NCI-H2107 treated with DMSO at 0.1 percent for 48 hours (cell line): ENCODE results near the gene APLP2.

Experiments
- DNase-seq: peaks from one replicate; lab custom pipeline; 2025; ENCODE audit not compliant: unreplicated experiment; lab: John Stamatoyannopoulos, UW

Gene APLP2

DNA sequence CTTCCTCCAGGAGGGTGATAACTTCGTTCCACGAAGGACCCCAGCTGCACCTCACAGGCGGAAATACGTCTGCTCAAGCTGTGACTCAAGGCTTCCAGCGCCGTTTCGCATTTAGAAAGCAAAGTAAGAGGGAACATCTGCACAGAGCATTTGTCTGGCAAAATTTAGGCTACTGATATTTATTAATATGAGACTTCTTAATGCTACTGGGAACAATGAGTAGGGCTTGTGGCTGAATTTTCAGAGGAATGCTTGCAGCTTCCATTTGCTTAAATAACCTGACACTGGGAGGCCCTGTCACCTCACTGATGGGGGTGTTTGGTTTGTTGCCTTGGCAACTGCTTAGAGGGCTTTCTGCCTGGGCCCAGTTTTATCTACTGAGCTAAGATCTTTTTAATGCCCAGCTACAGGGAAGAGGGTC lies 75.2 kb downstream of the APLP2 start:
- DNase-seq = no peak

DNA sequence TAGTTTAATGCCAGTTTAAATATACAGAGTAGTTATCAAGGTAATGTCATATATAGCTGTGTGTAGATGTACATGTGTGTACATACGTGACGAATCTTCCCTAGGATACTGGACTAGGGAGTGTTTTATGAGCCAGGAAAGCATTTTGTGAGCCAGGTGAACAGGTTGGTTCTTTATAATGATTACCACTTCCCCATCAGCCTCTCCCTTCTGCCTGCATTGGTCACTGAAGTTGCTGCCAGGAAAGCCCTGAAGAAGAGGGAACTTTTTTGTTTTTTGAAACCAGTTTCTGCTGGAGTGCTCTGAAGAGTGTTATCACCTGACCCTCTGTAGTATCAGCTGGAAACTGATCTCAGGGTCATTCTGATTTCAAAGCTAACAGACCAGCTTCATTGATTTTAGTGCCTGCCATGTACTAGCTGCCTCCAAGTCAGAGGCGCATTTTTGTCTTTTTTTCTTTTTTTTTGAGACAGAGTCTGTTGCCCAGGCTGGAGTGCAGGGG lies 75.7 kb downstream of the APLP2 start:
- peak; percentile 17 for DNase-seq

DNA sequence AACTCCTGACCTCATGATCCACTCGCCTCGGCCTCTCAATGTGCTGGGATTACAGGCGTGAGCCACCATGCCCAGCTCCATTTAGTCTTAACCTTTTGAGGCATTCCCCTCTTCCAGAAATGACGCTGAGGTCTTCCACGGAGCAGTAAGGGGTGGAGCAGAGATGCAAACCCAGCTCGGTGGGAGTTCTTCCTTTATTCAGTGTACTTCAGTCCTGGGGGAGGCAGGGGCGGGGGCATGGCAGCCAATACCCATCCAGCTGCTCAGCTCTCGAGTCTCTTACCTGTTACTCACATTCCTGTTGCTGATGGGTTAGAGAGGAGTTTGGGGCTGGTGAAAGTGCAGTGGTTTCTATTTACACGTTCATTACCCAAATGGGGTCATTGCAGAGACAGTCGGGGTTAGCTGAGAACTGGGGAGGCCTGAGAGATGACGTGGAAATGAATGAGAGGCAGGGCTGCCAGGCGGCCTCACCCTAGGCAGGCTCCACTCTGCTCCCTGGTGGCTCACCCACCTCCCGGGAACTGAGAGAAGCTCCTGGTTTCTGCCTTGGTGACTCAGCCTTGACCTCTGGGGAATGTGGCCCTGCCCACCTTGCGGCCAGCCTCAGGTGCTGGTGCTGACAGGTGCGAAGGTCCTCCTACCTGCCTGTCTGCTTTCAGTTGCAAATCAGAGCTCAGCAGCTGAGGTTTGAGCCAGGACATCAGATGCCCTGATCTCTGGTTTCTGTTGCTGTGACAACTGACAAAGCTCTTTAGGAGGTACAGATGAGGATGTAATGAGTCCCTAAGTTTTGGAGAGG lies 76.5 kb downstream of the APLP2 start:
- peak; percentile 64 for DNase-seq

DNA sequence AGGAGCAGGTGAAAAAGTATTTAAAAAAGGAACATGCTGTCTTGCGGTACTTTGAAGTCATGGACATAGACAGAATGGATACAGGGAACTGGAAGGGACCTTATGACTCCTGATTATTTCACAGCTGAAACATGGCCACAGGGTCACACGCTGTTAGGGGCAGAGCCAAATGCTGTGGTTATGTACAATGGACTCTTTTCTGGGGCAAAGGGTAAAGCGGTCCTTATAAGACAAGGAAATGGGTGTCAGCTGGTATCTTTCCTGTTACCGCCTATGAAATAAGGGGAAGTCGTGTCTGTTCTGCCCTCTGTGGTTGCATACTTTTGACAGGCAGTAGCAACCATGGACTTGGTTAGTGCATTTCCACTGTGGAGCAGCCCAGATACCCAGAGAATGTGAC lies 77.1 kb downstream of the APLP2 start:
- DNase-seq = no peak

DNA sequence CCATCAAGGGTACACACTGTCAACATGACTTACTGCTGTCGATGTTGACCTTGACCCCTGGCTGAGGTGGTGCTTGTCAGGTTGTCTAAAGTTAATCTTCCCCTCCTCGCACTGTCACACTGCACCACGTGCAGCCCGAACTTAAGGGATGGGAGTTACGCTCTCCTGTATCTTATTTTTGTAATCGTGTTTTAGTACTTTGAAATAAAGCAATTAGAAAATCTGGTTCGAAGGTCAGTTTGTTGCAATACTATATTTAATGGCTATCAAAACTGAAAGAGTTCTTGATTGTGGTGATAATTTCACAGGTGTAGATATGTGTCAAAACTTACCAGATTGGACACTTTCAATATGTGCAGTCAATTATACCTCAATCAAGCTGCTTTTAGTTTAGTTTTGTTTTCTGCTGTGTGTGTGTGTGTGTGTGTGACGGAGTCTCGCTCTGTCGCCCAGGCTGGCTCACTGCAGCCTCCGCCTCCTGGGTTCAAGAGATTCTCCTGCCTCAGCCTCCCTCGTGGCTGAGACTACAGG lies 79.2 kb downstream of the APLP2 start:
- no peak for DNase-seq

DNA sequence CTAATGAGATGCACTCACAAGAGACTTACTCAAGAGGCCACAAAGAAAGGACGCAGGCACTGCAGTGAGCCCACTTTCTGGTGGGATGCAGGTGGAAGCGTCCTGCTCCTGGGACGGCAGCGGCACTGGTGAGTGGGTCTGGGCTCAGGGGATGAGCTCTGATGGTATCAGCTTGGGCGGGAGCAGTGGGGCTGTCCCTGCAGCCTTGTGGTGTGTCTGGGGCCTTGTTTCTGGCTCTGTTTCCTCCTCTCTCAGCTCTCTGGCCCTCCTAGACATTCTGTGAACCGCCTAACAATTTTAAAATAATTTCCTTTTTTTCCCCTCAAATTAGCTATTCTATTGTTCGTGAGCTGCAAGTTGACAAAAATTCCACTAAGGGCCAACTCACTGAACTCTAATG lies 81.1 kb downstream of the APLP2 start:
- no peak for DNase-seq

DNA sequence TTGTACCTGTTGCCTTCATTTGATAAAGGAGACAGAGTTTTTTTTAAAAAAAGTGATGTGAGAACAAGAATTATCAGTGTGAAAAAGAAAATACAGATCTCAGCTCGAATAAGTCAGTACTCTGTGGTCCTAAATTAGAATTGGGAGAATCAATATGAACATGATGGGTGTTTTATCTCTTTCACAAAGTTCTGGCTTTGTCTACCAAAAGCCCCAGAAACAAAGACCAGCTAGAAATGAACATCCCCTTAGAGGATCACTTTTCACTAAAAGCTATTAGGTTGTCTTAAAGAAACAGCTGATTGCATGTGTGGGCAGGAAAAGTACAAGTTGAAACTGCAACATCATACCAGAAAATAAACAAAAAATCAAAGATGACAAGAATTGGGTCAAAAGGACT lies 81.5 kb downstream of the APLP2 start:
- DNase-seq = no peak

DNA sequence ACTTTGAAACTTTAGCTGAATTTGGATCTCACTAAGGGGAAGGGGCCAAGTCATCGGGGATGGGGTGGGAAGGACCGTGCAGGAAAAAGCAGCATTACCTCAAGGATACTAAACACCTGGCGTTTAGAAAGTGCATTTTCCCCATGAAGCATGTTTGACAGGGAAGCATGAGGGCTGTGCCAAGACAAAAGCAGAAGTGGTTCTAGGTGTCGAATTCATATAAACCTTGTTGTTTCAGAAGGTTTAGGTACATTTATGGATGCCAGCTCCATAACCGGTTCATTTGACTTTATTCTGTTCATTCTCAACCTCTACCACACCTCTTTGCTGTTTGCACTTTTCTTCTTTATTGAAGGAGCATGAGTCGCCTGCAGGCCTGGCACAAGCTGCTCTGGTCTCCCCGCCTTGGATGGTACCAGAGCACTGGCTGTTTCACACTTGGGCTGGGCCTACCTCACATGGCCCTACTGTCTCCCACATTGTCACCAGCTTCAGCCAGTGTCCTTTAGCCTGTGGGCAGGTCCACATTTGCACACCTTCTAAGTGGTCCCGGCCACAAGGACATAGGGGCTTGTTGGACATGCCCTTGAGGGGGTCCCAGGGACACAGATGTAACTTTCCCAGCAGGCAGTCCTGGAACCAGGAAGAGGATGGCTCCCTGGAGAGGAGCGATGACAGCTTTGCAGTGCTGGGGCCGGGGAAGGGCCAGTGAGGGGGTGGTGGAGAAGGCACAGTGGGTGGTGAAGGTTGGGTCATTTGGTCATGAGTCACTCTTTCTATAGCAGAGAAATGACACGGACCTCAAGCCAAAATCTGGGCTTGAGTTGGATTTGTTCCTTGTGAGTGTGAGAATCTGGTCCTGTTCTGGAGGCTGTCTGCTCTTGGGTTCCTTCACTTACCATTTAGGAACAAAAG lies 86.7 kb downstream of the APLP2 start:
- DNase-seq = peak; percentile 23

DNA sequence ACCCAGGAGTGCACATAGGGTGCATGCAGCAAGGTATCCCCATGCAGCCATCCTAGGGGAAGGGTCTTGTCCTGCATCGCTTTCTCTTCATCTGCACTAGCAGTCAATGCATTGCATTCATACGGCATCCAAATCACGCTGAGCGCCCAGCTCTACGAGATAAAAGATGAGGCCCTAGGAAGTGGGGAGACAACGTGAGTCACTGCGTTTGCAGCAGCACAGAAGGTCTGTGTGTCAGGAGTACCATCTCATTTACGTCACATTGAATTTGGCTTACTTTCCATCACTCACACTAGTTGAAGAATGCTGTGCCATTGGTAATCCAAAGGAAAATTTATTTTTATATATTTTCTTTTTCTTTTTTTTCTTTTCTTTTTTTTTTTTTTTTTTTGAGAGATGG lies 87.4 kb downstream of the APLP2 start:
- no peak for DNase-seq

DNA sequence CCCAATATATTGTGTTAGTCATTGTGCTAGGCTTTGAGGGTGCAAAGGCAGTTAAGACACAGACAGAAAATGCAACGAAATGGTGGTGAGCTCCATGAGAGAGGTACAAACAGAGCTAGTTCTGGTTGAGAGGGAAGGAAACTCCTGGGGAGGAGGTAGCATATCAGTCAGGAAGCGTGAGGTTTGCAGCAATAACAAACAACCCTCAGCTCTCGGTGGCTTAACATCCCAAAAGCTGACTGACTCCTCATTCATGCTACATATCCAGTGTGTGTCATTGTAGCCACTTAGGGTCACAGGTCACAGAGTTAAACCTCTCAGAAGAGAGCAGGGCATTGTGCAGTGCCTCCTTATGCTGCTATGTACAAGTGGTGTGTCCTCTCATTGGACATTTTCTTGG lies 88.1 kb downstream of the APLP2 start:
- DNase-seq = no peak

DNA sequence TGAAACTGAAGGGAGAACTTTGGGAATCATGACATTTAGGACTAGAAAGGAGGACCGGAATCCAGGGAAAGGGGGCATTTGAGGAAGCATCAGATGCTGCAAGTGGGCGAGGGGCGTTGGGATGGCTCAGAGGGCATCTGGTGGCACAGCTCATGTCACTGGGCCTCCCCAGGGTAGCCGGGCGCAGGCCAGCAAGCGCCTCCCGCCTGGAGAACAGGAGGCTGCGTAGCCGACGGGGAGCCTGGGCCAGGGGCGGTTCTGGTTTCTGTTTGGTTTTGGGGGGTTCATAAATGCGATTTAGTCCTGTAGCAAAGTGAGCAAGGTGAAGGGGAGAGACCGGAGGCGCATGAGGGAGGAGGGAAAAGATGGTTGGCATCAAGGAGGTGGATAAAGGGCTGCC lies 89.4 kb downstream of the APLP2 start:
- no peak for DNase-seq

DNA sequence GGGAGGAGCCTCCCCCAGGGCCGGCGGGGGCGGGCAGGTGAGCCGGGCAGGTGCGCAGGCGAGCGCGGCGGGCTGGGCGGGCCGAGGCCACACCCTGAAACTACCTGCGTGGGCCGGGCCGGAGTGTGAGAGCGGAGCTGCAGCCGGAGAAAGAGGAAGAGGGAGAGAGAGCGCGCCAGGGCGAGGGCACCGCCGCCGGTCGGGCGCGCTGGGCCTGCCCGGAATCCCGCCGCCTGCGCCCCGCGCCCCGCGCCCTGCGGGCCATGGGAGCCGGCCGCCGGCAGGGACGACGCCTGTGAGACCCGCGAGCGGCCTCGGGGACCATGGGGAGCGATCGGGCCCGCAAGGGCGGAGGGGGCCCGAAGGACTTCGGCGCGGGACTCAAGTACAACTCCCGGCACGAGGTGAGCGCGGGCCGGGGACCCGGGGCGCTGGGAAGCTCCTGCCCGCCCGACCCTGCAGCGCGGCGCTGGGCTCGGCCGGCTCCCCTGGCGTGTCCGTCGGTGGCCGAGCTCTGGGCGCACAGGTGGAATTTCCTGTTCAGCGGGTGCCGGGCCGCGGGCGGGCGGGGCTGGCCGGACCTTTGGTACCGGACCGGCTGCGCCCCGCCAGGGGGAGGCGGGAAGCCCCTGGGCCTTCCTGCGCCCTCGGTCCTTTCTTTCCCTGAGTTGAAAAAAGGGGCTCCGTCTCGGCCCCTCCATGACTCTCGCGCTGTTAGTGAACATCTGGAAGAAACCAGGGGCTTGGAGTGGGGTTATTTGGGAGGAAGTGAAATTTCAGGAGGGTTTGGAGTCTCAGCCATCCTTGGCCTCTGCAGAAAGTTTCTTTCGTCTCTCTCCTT lies 90.2 kb downstream of the APLP2 start, which contains the start of gene ST14:
ST14 (plus strand) TSS at position 126 of the 841 bp plus-strand sequence; CDS start at position 324, 198 bp downstream.
- peak; percentile 8 for DNase-seq

DNA sequence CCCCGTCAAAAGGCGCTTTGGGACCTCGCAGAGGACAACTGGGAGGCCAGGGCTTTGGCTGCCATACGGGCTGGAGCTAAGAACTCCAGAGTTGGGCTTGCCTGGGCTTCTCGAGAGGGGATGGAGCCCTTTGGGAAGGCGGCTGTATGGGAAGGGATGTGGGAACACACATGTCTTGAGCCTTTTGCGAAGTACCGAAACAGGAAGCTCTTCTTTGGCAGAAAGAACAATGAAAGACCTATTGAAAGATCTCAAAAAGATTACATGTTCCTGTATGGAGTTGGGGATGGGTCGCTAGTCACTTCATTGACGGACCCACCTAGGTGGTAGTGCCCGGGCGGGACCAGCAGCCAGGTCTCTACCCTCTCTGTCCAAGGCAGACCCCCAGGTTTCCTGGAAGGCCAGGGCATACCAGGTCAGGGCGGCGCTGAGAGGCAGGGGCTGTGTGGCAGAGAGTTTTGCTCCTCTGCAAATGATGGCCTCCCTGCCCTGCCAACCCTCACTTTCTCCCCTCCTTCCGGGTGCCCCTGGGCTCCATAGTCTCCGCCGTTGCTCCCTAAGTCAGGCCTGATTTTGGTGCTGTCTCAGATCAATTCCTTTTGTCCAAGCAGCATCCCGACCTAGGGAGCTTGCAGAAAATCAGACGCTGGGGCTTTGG lies 90.9 kb downstream of the APLP2 start:
- peak; percentile 7 for DNase-seq

DNA sequence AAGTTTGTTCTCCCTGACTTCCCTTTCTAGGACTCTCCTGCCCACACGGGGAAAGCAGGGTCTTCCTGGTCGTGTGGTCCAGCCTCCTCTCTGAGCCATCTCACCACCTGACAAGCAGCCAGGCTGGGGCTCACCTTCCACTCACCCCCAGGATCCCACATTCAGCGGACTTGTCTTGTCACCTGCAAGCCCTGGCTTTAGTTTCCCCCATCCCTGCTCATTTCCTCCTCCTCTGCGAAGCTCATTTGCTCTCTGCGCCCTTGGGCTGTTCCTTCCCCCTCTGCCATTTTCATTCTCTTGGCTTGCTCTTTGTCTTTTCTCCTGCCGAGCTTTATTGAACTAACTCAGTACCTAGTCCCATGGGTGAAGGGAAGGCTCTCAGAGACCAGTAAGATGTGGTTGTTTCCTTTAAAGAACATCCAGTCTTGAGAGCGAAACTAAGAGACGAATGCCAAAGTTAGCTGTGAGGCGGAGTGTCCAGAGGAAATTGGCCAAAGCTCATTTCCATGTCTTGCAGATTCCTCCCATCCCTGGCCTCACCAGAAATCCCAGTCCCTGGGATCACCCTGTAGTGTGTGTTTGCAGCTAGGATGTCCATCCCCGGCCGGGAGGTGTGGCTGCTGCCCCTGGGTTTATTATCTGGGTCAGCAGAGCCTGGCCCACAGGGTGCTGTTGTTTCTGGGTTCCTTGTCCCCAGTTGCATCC lies 91.9 kb downstream of the APLP2 start:
- DNase-seq = no peak

DNA sequence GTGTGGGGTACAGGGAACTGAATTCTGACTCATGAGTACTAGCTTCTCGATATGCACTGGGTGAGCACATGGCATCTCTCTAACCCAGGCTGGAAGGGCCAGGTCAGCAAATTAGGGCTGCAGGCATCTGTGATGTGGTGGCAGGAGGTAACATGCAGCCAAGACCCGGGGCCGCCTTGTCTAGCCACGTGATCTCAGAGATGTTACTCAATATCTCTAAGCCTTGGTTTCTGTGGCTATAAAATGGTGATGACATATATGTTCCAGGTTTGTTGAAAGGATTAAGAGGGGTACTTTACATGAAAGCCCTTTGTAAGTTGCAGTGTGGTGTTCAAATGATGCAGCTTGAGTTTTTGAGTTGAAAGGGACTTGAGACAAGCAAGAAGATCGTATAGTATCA lies 93.0 kb downstream of the APLP2 start:
- no peak for DNase-seq

DNA sequence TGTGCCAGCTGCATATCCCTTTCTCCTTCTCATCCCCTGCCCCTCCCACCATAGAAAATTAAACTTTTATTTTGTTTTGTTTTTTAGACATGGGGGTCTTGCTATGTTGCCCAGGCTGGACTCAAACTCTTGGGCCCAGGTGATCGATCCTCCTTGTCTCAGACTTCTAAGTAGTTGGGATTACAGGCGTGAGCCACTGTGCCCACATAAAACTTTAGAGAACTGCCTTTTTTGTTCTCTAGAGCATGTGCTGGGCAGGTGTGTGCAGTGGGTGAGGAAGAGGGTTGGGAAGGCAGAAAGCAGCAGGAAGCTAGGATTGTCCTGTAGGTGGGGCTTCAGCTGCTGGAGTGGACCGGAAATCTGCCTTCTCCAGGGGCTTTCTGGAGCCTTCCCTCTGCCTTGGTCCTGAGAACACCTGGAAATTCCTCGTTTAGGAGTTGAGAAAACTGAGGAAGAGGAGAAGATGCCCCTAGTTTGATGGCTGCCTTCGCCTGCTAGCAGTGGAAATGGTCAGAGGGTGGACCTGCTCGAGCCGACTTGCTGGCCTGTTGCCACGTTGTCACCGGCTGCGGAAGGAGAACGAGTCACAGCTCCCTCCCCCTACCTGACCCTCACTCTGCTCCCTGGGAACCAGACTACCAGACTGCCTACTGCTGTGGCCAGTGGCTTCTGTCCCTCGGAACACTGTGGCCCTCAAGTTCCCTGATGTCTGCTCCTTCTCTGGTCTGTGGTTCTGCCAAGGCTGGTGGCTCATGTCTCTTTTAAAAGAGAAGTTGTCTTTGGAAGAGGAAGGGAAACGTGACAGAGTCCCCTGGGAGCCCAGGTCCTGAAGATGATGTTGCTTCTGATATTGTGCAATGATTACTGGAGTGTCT lies 93.9 kb downstream of the APLP2 start:
- DNase-seq = peak; percentile 24

DNA sequence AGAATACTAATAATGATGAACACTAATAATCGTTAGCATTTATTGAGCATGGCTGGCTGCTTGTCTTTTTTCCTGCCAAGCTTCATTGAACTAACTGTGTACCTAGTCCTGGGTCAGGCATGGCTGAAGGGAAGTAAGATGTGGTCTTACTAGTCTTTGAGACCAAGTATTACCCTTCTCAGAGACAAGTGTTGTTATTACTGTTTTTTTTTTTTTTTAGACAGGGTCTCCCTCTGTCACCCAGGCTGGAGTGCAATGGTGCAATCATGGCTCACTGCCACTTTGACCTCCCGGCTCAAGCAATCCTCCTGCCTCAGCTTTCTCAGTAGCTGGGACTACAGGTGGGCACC lies 94.5 kb downstream of the APLP2 start:
- DNase-seq = no peak

DNA sequence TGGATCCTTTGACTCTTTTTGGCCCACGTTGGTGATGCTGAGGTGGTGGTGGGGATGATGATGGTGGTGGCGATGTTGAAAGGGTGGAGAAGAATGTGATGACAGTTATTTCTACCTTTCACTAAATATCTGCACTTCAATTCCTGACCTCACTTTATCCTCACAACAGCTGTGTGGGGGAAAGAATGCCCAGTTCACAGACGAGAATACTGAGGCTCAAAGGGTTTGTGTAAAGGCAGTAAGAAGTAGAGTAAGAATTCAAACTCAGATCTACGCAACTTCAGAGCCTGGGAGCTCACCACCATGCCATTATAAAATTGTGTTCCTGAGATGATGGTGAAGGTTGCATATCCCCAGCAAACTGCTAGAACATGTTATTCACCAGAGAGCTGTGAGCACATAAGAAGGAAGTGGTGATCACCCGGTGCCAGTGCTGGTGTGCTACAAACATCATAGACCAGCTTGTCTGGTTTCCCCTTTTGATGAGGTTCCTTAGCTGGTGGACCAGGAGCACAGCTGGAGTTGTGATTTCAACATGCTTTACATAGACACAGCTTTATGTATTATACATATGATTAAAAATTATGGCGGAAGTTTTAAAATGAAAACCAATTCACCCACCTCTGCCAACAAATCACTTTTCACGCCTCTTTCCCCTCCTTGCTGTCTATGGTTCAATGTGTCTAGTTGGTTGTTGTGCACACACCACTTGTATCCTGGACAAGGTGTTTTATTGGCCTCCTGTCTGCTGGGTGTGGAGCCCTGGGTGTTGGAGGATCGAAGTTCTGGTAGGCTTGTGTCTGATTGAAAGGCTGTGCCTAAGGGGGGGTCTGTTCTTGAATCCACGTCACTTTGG lies 96.1 kb downstream of the APLP2 start:
- no peak for DNase-seq
